A673 (cell line): ENCODE results near the gene ATP6V1C2. TPM values are rescaled to one million over a fixed set of nuclear protein-coding genes. Genes with fewer than 3 reads are reported as not detected.

Experiments used
- BruUV-seq: library from RNA; stranded (reverse); fragments of 400-500 nt; replicated peaks from 2 replicates; lab custom pipeline; 2021; lab: Mats Ljungman, UMichigan
- CTCF ChIA-PET: fragments of 300-600 bp; sonication (Branson Sonifier 250); formaldehyde crosslinking; loops from one replicate; lab custom pipeline; 2022; ENCODE audit warnings: antibody characterized with exemption; lab: Charles Lee
- POLR2A ChIA-PET: fragments of 300-600 bp; sonication (Branson Sonifier 250); formaldehyde crosslinking; loops from one replicate; lab custom pipeline; 2022; ENCODE audit warnings: antibody characterized with exemption; ENCODE audit not compliant: low non-redundant PET; lab: Charles Lee
- DNase-seq: peaks from one replicate; pipeline ENCODE4 v3.0.0-alpha.2; 2015; ENCODE audit warnings: low spot score
- H3K27ac ChIP-seq: fragments of 200-600 bp; sonication (generic); 2 replicates; pipeline ENCODE4 v1.5.1; 2016; ENCODE audit warnings: mixed run types, low read depth, mild to moderate bottlenecking, mixed read lengths, antibody characterized with exemption, low read length; ENCODE audit not compliant: poor library complexity, severe bottlenecking
- H3K27me3 ChIP-seq: fragments of 200-600 bp; sonication (generic); replicated peaks from 2 replicates; pipeline ENCODE4 v1.6.1; 2017; ENCODE audit warnings: mixed run types, low read depth, mild to moderate bottlenecking, mixed read lengths, antibody characterized with exemption, low read length; ENCODE audit not compliant: insufficient read depth, poor library complexity
- H3K36me3 ChIP-seq: fragments of 200-600 bp; sonication (generic); 2 replicates; pipeline ENCODE4 v1.6.1; 2016; ENCODE audit warnings: mixed run types, mild to moderate bottlenecking, mixed read lengths, antibody characterized with exemption, low read length; ENCODE audit not compliant: insufficient read depth, poor library complexity, severe bottlenecking
- H3K4me1 ChIP-seq: fragments of 200-600 bp; sonication (generic); 2 replicates; pipeline ENCODE4 v1.6.1; 2017; ENCODE audit warnings: mixed run types, mild to moderate bottlenecking, mixed read lengths, antibody characterized with exemption, low read length; ENCODE audit not compliant: insufficient read depth, poor library complexity, severe bottlenecking
- H3K4me3 ChIP-seq: fragments of 200-600 bp; sonication (generic); 2 replicates; pipeline ENCODE4 v1.5.1; 2016; ENCODE audit warnings: low read depth, mixed run types, mild to moderate bottlenecking, mixed read lengths, low read length; ENCODE audit not compliant: poor library complexity, severe bottlenecking
- H3K9me3 ChIP-seq: fragments of 200-600 bp; sonication (generic); 2 replicates; pipeline ENCODE4 v1.6.1; 2016; ENCODE audit warnings: mixed run types, low read depth, mild to moderate bottlenecking, mixed read lengths, antibody characterized with exemption, low read length; ENCODE audit not compliant: poor library complexity, severe bottlenecking
- CTCF ChIP-seq: fragments of 300-800, 200-600 bp; sonication (generic); conservative IDR thresholded peaks from 2 replicates; pipeline ENCODE4 v1.5.1; 2017; ENCODE audit warnings: low read depth, mild to moderate bottlenecking, antibody characterized with exemption, low read length, moderate library complexity, mixed read lengths
- EZH2 ChIP-seq: fragments of 200-600 bp; sonication (generic); IDR thresholded peaks from 2 replicates; pipeline ENCODE4 v1.6.1; 2017; ENCODE audit warnings: borderline replicate concordance, low read depth, mild to moderate bottlenecking, mixed read lengths, antibody characterized with exemption, low read length; ENCODE audit not compliant: poor library complexity, severe bottlenecking
- intact Hi-C: fragments of 100-400 bp; cut with micrococcal nuclease; formaldehyde crosslinking; loops from one replicate; pipeline ENCODE4 v1.10.0; 2022; ENCODE audit not compliant: unreplicated experiment
- total RNA-seq: library from RNA; stranded (reverse); gene quantifications from 2 replicates; pipeline ENCODE4 v1.2.3, GENCODE V29; 2021

ATP6V1C2 gene
- total RNA-seq, 1 experiment from 2014 or later: not detected

GRCh38 chr2:10786240-10786982 is 65.0 kb downstream of the ATP6V1C2 start:
- Histone ChIP-seq H3K27me3 (no peaks in the 10 kb centered on the region), H3K27ac (no peak overlapping the region), H3K9me3 (no peaks in the 10 kb centered on the region), H3K36me3 (peaks cover 98% of the 10 kb centered on the region), H3K4me3 (no peak overlapping the region), H3K4me1 (no peaks in the 10 kb centered on the region)
- POLR2A ChIA-PET: no interaction called here
- no peak for DNase-seq
- intact Hi-C loops: no loop called here
- no TSS peak for BruUV-seq
- CTCF ChIA-PET: no interaction called here
- TF ChIP-seq EZH2: no peak
- TF ChIP-seq CTCF: no peak

- TF ChIP-seq CTCF: peak; percentile 57
- no peak for TF ChIP-seq EZH2
- no peak overlapping the region for H3K4me3 ChIP-seq
- H3K9me3 ChIP-seq: no peaks in the 10 kb centered on the region
- ChIA-PET POLR2A (no interaction called here), CTCF (no interaction called here)
- no peaks in the 10 kb centered on the region for H3K4me1 ChIP-seq
- peaks cover 98% of the 10 kb centered on the region for H3K36me3 ChIP-seq
- H3K27ac ChIP-seq: no peak overlapping the region
- DNase-seq: no peak
- intact Hi-C loops: no loop called here
- no peaks in the 10 kb centered on the region for H3K27me3 ChIP-seq
- BruUV-seq: no TSS peak
Measured at GRCh38 chr2:10787176-10787968, 65.9 kb downstream of the ATP6V1C2 start.

- Histone ChIP-seq H3K4me3 (no peak overlapping the region), H3K27me3 (no peaks in the 10 kb centered on the region), H3K9me3 (no peaks in the 10 kb centered on the region), H3K27ac (no peak overlapping the region), H3K36me3 (peaks cover 100% of the 10 kb centered on the region), H3K4me1 (no peaks in the 10 kb centered on the region)
- intact Hi-C loops: no loop called here
- ChIA-PET CTCF (interaction anchor here (0.6 kb wide), 1 partner anchor 18 kb away, joined by 7 read pairs; no protein-coding TSS in a partner anchor), POLR2A (no interaction called here)
- DNase-seq: no peak
- no TSS peak for BruUV-seq
- TF ChIP-seq EZH2 (no peak), CTCF (no peak)
Measured at GRCh38 chr2:10788855-10789254, 67.4 kb downstream of the ATP6V1C2 start.
